NCI-H460 (cell line): ENCODE measurements around the gene KIF3C. TPM values are rescaled to one million over a fixed set of nuclear protein-coding genes. Genes with fewer than 3 reads are reported as not detected.
A peak's percentile ranks its signal among the peaks of the same experiment; 100 is the strongest.
"Not testable (repeated sequence)": the region's sequence is repeated elsewhere in the genome, so short reads cannot be mapped to it uniquely, and the experiment has no call there.

Experiments
- DNase-seq: peaks from one replicate; pipeline ENCODE4 v3.0.0-alpha.2; 2016; ENCODE audit warnings: low read depth; ENCODE audit errors: extremely low read depth
- total RNA-seq: library from RNA; depleted of rRNA; stranded (reverse); fragments of >200 nt; shearing (Covaris generic); gene quantifications from 2 replicates; pipeline ENCODE4 v1.2.3, GENCODE V29; 2014

Gene KIF3C
- total RNA-seq, 1 experiment from 2014 or later = 6.9 TPM

DNA sequence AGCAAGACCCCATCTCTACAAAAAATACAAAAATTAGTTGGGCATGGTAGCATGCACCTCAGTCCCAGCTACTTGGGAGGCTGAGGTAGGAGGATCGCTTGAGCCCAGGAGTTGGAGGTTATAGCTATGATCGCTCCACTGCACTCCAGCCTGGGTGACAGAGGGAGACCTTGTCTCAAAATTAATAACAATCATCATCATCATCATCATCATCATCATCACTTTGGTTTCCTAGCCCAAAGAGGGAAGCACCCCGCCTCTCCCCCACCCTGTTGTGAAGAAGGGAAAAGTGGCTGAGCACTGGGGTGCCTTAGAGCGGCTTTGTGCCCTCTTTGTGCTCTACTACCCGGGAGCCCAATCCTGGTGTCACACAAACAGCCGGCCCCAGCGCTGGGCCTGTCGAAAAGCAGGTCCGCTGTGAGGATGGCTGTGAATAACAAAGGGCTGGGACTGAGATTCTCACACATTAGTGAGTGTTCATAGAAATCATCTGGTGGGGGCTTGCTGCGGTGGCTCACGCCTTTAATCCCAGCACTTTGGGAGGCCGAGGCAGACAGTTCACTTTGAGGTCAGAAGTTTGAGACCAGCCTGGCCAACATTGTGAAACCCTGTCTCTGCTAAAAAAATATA, 61.4 kb downstream of the KIF3C start:
- DNase-seq = no peak

DNA sequence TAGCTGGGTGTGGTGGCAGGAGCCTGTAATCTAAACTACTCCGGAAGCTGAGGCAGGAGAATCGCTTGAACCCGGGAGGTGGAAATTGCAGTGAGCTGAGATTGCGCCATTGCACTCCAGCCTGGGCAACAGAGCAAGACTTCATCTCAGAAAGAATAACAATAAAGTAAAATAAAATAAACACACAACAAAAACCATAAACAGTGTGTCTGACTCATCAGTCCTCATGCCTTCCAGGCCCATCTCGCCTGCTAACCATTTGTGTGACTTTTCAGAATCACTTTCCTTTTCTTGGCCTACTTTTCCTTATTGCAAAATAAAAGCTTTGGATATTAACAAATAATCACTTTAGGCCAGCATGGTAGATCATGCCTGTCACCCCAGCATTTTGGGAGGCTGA, 62.0 kb downstream of the KIF3C start:
- peak; percentile 38 for DNase-seq

DNA sequence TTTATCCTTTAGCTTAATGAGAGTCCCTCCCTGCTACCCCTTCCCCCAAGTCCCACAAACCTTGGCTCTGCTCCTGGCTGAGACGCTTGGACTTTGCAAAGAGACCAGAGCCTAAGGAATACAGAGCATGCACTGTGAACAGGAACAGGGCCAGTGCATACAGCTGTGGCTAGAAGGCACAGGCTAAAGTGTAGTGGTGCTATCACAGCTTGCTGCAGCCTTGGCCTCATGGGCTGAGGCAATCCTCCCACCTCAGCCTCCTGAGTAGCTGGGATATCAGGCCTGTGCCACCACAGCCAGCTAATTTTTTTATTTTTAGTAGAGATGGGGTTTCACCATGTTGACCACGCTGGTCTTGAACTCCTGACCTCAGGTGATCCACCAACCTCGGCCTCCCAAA, 64.5 kb downstream of the KIF3C start:
- DNase-seq = no peak

DNA sequence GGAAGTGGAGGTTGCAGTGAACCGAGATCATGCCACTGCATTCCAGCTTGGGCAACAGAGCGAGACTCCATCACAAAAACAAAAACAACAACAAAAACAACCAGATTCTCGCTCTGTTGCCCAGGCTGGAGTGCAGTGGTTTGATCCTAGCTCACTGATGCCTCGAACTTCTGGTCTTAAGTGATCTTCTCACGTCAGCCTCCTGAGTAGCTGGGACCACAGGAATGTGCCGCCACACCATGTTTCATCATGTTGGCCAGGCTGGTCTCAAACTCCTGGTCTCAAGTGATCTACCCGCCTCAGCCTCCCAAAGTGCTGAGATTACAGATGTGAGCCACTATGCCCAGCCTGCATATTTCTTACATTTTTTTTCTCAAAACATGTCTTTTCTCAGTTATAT, 64.9 kb downstream of the KIF3C start:
- DNase-seq = not testable (repeated sequence)

DNA sequence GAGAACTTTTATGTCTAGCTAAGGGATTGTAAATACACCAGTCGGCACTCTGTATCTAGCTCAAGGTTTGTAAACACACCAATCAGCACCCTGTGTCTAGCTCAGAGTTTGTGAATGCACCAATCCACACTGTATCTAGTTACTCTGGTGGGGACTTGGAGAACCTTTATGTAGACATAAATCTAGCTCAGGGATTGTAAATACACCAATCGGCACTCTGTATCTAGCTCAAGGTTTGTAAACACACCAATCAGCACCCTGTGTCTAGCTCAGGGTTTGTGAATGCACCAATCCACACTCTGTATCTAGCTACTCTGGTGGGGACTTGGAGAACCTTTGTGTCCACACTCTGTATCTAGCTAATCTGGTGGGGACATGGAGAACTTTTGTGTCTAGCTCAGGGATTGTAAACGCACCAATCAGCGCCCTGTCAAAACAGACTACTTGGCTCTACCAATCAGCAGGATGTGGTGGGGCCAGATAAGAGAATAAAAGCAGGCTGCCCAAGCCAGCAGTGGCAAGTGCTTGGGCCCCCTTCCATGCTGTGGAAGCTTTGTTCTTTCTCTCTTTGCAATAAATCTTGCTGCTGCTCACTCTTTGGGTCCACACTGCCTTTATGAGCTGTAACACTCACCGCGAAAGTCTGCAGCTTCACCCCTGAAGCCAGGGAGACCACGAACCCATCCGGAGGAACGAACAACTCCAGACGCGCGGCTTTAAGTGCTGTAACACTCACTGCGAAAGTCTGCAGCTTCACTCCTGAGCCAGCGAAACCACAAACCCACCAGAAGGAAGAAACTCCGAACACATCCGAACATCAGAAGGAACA, 66.1 kb downstream of the KIF3C start:
- DNase-seq = not testable (repeated sequence)

DNA sequence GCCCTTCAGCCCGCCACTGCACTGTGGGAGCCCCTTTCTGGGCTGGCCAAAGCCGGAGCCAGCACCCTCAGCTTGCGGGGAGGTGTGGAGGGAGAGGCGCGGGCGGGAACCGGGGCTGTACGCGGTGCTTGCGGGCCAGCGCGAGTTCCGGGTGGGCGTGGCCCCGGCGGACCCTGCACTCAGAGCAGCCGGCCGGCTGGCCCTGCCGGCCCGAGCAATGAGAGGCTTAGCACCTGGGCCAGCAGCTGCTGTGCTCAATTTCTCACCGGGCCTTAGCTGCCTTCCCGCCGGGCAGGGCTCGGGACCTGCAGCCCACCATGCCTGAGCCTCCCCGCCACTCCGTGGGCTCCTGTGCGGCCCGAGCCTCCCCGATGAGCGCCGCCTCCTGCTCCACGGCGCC, 66.9 kb downstream of the KIF3C start:
- not testable (repeated sequence) for DNase-seq

DNA sequence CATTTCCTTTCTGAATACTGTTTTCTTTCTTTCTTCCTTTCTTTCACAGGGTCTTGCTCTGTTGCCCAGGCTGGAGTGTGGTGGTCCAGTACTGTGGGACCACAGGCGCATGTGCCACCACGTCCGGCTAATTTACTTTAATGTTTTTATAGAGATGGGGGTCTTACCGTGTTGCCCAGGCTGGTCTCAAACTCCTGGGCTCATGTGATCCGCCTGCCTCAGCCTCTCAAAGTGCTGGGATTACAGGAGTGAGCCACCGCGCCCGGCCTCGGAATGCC, 68.7 kb downstream of the KIF3C start:
- DNase-seq = not testable (repeated sequence)

DNA sequence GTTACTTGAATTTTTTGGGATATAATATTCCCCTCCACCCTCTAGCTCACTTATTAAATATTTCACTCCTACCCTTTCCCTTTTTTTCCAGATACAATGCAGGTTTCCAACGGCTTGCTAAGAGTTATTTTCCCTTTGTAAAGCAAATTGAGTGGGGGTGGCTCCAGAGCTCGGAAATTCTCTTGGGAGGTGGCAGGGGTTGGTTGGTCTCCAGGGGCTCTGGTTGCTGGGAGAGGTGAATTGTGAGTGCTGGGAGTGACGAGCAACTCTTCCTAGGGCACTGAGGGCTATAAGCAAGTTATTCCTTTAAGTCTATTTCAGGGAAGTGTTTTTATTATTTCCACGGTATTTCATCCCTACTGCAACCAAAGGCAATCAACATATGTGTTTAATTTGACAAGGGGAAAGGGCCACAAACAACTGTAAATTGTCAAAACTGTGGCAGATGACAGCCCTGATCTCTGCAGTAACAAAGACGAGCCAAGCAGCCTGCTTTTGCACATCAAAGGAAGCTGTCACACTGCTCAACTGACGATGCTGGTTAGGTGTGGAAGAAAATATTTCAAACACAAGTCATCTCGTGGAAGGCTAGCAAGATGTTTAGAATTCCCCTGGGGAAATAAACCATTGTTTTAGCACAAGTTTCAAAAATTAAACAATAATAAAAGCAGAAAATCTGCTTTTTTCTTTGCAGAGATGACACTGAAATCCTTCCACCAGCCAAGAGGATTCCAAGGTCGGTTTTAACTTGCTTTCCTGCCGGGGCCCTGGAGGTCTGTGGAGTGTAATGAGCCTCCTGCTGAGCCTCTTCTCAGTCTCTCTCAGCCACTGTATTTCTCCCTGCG, 69.2 kb downstream of the KIF3C start:
- DNase-seq = no peak

DNA sequence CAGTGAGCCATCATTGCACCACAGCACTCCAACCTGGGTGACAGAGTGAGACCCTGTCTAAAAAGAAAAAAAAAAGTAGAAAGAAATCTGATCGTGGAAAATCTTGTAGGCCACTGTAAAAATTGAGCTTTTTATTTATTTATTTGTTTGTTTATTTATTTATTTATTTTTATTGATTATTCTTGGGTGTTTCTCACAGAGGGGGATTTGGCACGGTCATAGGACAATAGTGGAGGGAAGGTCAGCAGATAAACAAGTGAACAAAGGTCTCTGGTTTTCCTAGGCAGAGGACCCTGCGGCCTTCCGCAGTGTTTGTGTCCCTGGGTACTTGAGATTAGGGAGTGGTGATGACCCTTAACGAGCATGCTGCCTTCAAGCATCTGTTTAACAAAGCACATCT, 72.7 kb downstream of the KIF3C start:
- not testable (repeated sequence) for DNase-seq

DNA sequence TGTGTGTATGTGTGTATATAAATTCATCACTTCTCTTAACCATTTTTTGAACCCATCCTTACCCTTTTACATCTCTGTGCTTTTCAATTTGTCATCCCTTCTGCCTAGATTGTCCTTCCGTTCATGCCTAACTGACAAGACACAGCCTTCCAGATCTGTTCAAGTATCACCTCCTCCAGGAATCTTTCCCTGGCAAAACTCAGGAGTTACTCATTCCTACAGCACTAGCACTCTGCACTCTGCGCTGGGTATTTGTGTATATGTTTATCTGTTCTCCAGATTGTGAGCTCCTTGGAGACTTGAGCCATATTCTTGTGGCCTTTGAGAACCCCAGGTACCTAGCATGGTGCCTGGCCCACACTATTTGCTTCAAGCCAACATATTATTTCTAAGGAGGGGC, 77.2 kb downstream of the KIF3C start:
- DNase-seq = no peak

DNA sequence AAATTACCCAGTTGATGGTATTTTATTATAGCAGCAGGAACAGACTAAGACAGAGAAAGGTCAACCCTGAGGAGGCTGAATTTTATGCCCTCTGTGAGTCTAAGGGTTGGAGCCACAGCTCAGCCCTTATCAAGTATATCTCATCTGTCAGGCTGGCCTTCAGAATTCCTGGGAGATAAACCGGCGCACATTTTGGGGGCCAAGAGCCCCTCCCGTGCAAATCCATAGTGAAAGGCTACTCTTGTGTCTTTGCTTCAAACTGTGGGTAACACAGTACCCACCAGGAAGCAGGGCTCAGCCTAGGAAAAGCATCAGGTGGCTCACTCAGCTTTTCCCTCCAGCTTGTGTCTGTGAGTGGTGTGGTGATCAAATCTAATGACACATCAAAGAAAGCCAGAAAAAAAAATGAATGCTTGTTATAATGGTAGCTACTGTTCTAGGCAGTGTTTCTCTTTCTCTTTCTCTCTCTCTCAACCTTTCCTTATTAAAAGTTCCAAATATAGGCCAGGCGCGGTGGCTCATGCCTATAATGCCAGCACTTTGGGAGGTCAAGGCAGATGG, 79.0 kb downstream of the KIF3C start:
- DNase-seq = no peak

DNA sequence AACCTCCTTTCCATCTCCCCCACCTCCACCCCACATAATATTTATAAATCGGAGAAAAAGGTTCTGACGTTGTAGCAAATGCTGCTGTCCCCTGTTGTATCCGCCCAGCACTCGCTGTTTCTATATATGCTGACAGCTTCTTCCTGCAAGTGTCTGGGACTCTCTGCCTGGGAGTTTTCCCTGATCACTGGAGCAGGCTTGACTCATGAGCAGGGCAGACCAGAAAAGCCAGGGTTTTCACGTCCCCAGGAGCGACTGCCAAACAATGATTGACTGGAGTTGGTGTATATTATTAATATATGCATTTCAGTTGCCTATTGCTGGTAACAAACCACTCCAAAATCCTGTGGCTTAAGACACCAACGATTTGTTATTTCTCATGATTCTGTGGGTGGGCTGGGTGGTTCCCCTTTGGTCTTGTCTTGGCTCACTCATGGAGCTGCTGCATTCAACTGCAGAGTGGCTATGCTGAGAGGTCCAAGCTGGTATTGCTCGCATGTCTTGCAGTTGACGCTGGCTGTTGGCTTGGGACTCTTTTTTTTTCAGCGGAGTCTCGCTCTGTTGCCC, 82.8 kb downstream of the KIF3C start:
- DNase-seq = no peak

DNA sequence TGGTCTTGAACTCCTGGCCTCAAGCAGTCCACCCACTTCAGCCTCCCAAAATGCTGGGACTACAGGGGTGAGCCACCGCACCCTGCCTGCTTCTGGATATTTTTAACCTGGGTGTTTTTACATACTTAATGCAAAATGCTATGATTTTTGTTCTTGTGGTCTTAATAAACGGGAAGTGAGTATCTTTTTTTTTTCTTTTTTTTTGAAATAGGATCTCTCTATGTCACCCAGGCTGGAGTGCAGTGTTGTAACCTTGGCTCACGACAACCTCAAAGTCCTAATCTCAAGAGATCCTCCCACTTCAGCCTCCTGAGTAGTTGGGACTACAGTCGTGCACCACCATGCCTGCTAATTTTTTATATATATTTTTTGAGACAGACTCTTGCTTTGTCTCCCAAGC, 84.8 kb downstream of the KIF3C start:
- no peak for DNase-seq

DNA sequence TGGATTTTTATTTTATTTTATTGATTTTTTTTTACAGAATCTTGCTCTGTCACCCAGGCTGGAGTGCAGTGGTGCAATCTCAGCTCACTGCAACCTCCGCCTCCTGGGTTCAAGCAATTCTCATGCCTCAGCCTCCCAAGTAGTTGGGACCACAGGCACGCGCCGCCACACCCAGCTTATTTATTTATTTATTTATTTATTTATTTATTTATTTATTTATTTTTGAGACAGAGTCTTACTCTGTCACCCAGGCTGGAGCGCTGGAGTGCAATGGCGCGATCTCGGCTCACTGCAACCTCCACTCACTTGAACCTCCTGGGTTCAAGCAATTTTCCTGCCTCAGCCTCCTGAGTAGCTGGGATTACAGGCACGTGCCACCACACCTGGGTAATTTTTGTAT, 86.0 kb downstream of the KIF3C start:
- DNase-seq = not testable (repeated sequence)

DNA sequence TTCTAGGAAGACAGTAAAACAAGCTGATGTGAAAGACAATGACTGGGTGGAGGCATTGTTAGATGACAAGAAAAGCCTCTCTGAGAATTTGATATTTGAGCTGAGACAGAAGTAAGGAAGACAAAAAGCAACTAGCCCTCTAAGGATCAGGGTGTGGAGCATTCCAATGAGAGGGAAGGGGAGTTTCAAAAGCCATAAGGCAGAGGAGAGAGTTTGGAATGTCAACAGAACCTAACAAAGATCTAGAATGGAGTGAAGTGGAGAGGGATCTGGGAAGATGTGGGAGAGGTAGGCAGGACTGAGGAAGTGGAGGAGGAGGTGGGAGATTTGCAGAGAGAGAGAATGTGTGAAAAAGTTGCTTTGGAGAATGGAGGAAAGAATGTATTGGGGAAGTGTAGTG, 86.7 kb downstream of the KIF3C start:
- no peak for DNase-seq

DNA sequence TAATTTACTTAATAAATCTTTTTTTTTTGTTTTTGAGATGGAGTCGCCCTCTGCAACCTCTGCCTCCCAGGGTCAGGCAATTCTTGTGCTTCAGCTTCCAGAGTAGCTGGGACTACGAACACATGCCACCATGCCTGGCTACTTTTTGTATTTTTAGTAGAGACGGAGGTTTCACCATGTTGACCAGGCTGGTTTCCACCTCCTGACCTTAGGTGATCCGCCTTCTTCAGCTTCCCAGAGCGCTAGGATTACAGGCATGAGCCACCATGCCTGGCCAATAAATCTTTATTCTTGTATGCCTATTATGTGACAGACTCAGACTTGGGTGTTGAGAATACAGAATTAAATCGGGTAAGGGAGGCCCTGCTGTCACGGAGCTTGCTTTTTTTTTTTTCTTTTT, 87.3 kb downstream of the KIF3C start:
- DNase-seq = no peak

DNA sequence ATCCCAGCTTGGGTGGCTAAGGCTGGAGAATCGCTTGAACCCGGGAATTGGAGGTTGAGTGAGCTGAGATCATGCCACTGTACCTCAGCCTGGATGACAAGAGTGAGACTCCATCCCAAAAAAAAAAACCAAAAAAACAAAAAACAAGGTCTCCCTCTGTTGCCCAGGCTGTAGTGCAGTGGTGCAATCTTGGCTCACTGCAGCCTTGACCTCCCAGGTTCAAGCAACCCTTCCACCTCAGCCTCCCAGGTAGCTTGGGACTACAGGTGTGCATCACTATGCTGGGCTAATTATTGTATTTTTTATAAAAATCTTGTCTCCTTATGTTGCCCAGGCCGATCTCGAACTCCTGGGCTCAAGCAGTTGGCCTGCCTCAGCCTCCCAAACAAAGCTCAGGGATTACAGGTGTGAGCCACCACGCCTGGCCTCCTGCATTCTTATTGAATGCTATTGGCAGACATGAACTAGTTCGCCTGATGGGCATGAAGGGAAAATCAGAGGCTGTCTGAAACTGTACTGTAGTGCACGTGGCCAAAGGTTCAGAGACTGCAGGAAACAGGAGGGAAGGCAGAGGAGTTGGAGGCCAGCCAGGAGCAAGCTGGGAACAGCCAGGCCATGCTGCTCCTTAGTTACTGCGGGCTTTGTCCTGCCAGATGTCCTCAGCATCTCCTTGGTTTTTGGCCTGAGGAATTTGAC, 88.0 kb downstream of the KIF3C start:
- no peak for DNase-seq

DNA sequence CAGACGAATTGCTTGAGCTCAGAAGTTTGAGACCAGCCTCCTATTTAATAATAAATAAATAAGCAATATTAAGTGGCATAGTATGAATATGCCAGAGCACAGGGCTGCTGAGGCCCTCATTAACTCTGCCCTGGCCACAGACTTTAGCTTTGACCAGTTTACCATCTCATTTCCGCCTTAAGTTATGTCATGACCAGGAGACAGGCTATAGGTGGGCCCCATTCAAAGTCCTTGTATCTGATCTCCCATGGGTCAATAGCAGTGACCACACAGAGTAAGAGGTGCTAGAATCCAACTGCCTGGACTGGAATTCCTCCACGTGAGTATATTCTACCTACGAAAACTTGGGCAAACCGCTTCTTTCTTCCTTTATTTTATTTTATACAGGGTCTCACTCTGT, 90.6 kb downstream of the KIF3C start:
- no peak for DNase-seq

DNA sequence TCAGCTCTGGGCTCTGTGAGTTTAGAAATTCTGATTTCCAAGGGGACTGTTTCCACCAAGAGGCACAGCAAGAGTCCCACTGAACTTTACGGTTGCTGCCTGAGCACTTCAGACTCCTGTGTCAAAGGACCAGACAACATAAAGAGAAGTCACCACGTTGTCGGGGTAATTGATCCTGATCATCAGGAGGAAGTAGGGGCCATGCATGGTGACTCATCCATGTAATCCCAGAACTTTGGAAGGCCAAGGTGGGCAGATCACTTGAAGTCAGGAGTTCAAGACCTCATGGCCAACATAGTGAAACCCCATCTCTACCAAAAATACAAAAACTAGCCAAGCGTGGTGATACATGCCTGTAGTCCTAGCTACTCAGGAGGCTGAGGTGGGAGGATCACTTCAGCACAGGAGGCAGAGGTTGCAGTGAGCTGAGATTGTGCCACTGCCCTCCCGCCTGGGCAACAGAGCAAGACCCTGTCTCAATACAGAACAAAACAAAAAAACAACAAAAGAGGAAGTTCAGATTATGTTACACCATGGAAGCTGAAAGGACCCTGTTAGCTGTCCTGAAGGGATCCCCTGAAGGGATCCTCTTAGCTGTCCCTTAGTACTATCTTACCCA, 94.6 kb downstream of the KIF3C start:
- DNase-seq = no peak

DNA sequence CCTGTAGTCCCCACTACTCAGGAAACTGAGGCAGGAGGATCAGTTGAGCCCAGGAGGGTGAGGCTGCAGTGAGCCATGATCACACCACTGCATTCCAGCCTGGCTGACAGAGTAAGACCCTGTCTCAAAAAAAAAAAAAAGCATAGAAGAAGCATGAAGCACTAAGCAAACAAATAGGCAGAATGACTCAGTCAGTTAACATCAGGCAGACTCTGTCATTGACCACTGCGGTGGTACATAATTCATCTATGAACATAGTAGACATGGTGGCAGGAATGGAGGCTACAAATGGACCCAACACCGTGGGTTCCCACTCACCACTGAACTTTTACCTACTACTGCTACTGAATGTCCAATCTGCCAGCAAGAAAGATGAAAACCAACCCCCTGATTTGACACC, 96.4 kb downstream of the KIF3C start:
- peak; percentile 22 for DNase-seq
